22Rv1 (cell line): Measurements from ENCODE around the gene MAP2K4.

Source experiments
- H3K27ac ChIP-seq: fragments of 450-650 bp; 2 replicates; pipeline ENCODE4 v1.5.1; 2017
- CTCF ChIP-seq: fragments of 450-650 bp; IDR thresholded peaks from 2 replicates; pipeline ENCODE4 v1.5.1; 2017; ENCODE audit warnings: mild to moderate bottlenecking
- ZFX ChIP-seq: fragments of 450-650 bp; IDR thresholded peaks from 2 replicates; pipeline ENCODE4 v1.6.1; 2017; ENCODE audit warnings: antibody characterized with exemption, borderline replicate concordance

Gene MAP2K4

GRCh38 chr17:12037970-12038369 is 17.3 kb downstream of the MAP2K4 start:
- H3K27ac ChIP-seq = no peak overlapping the region
- no peak for TF ChIP-seq CTCF
- TF ChIP-seq ZFX = no peak

GRCh38 chr17:12040478-12040877 is 19.8 kb downstream of the MAP2K4 start:
- H3K27ac ChIP-seq = no peak overlapping the region
- TF ChIP-seq CTCF = no peak
- no peak for TF ChIP-seq ZFX

- no peak for TF ChIP-seq ZFX
- no peak for TF ChIP-seq CTCF
- H3K27ac ChIP-seq = no peak overlapping the region
Measured at GRCh38 chr17:12041312-12041711, 20.6 kb downstream of the MAP2K4 start.

GRCh38 chr17:12043702-12044101 is 23.0 kb downstream of the MAP2K4 start:
- no peak for TF ChIP-seq ZFX
- no peak for TF ChIP-seq CTCF
- H3K27ac ChIP-seq = no peak overlapping the region

GRCh38 chr17:12046786-12047185 is 26.1 kb downstream of the MAP2K4 start:
- TF ChIP-seq ZFX (no peak), CTCF (no peak)
- H3K27ac ChIP-seq = no peak overlapping the region

- no peak overlapping the region for H3K27ac ChIP-seq
- TF ChIP-seq ZFX (no peak), CTCF (no peak)
Measured at GRCh38 chr17:12047681-12048376, 27.2 kb downstream of the MAP2K4 start.

GRCh38 chr17:12048843-12049473 is 28.3 kb downstream of the MAP2K4 start:
- H3K27ac ChIP-seq = no peak overlapping the region
- TF ChIP-seq ZFX (no peak), CTCF (no peak)
